ENCODE results near the gene RPIA.

Gene RPIA

DNA sequence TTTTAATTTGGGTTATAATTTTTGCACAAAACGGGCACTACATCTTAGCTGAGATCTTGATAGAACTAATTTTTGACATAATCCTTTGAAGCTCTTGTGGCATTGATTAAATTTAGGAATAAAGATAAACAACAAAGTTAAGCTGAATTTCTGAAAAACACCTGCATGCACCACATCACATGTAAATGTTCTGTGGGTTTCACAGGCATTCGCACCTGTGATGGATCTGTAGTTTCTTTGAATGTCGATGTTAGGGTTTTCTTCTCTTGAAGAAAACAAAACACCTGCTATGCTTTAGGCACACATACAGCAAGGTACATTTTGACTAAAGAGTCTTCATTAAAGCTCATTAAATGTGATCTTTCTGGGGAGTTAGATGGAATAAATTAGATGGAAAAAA is 60.3 kb downstream of the RPIA start:
- H4K20me1 ChIP-seq (ENCODE audit: insufficient read depth, low read length), result no peaks in the 10 kb centered on the region
- TF ChIP-seq EZH2phosphoT487 (IDR thresholded peaks at IDR 0.05; ENCODE audit: low read length) (no peak), EZH2 (optimal IDR thresholded peaks at IDR 0.05; ENCODE audit: low read depth, low read length) (no peak)
- TF ChIP-seq, protein P1, sequence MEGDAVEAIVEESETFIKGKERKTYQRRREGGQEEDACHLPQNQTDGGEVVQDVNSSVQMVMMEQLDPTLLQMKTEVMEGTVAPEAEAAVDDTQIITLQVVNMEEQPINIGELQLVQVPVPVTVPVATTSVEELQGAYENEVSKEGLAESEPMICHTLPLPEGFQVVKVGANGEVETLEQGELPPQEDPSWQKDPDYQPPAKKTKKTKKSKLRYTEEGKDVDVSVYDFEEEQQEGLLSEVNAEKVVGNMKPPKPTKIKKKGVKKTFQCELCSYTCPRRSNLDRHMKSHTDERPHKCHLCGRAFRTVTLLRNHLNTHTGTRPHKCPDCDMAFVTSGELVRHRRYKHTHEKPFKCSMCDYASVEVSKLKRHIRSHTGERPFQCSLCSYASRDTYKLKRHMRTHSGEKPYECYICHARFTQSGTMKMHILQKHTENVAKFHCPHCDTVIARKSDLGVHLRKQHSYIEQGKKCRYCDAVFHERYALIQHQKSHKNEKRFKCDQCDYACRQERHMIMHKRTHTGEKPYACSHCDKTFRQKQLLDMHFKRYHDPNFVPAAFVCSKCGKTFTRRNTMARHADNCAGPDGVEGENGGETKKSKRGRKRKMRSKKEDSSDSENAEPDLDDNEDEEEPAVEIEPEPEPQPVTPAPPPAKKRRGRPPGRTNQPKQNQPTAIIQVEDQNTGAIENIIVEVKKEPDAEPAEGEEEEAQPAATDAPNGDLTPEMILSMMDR (IDR thresholded peaks at IDR 0.05; ENCODE audit: low read length), result no peak
- no peaks in the 10 kb centered on the region for H3K27me3 ChIP-seq (replicated peaks; ENCODE audit: insufficient read depth, low read length)
- peaks cover 15% of the 10 kb centered on the region; the same call in 1 of the 2 replicates for H3K79me2 ChIP-seq (ENCODE audit: low read length)
- peak overlapping the region; percentile 94 for H3K9ac ChIP-seq (ENCODE audit: low read length)
- H3K36me3 ChIP-seq (replicated peaks; ENCODE audit: insufficient read depth, low read length), result no peaks in the 10 kb centered on the region
- H3K4me2 ChIP-seq (ENCODE audit: low read depth, low read length), result peak overlapping the region; percentile 48
- H3K9me3 ChIP-seq (replicated peaks; ENCODE audit: insufficient read depth, low read length), result no peaks in the 10 kb centered on the region
- H3K9me2 ChIP-seq (replicated peaks; ENCODE audit: insufficient read depth, low read length), result no peaks in the 10 kb centered on the region
- H2AFZ ChIP-seq (ENCODE audit: low read length), result no peak overlapping the region
- H3F3A ChIP-seq (ENCODE audit: insufficient read depth, low read length), result peaks cover 56% of the 10 kb centered on the region
- DNase-seq, result peak; percentile 89
- H3K4me3 ChIP-seq (ENCODE audit: low read length), result no peak overlapping the region; the same call in 1 of the 2 replicates
- peak overlapping the region; percentile 98 for H3K27ac ChIP-seq (ENCODE audit: low read length)
- peaks cover 84% of the 10 kb centered on the region for H3K4me1 ChIP-seq (ENCODE audit: low read length)

DNA sequence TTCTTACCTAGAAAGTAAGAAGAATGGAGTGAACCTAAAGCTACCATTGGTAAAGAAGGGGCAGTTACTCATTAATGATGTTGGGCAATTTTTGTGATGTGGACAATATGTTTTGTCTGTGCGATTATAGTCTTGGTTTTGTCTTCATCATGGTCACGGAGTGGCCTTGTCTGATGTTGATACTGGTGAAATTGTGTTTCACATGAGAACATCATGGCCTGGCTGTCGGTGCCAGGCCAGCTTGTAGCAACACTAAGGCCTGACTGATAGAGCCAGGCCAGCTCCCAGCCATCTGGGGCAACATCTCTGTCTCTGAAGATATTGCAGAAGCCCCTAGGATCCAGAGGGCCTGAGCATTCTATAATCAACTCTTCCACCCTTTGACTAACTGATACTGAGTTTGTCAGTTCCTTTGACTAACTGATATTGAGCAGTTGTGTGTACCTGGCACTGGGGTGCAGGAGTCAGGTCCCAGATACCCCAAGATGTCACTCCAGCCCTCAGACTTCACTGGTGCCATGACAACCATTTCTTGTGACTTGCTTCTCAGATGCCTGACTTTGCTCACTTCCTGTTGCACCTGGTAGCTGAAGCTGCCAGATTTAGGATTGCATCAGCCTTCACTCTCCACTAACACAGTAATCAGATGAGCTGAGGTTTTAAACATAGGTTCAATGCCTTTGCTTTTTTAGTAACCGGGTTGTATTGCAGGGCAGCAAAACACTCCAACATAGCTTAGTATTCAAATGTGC is 62.5 kb downstream of the RPIA start:
- Histone ChIP-seq H3K4me3 (ENCODE audit: low read length) (peak overlapping the region; percentile 7; the same call in 1 of the 2 replicates), H3K27me3 (replicated peaks; ENCODE audit: insufficient read depth, low read length) (no peaks in the 10 kb centered on the region), H3K79me2 (ENCODE audit: low read length) (peaks cover 8% of the 10 kb centered on the region; the same call in 1 of the 2 replicates), H3K9ac (ENCODE audit: low read length) (peak overlapping the region; percentile 94), H4K20me1 (ENCODE audit: insufficient read depth, low read length) (no peaks in the 10 kb centered on the region), H3K9me3 (replicated peaks; ENCODE audit: insufficient read depth, low read length) (no peaks in the 10 kb centered on the region), H3K36me3 (replicated peaks; ENCODE audit: insufficient read depth, low read length) (no peaks in the 10 kb centered on the region), H2AFZ (ENCODE audit: low read length) (no peak overlapping the region), H3K27ac (ENCODE audit: low read length) (peak overlapping the region; percentile 98), H3K4me2 (ENCODE audit: low read depth, low read length) (peak overlapping the region; percentile 53), H3F3A (ENCODE audit: insufficient read depth, low read length) (peaks cover 56% of the 10 kb centered on the region), H3K9me2 (replicated peaks; ENCODE audit: insufficient read depth, low read length) (no peaks in the 10 kb centered on the region), H3K4me1 (ENCODE audit: low read length) (peaks cover 70% of the 10 kb centered on the region)
- peak; percentile 95 for DNase-seq
- TF ChIP-seq, protein P1 (IDR thresholded peaks at IDR 0.05; ENCODE audit: low read length), result no peak
- TF ChIP-seq EZH2 (optimal IDR thresholded peaks at IDR 0.05; ENCODE audit: low read depth, low read length) (no peak), EZH2phosphoT487 (IDR thresholded peaks at IDR 0.05; ENCODE audit: low read length) (no peak)

DNA sequence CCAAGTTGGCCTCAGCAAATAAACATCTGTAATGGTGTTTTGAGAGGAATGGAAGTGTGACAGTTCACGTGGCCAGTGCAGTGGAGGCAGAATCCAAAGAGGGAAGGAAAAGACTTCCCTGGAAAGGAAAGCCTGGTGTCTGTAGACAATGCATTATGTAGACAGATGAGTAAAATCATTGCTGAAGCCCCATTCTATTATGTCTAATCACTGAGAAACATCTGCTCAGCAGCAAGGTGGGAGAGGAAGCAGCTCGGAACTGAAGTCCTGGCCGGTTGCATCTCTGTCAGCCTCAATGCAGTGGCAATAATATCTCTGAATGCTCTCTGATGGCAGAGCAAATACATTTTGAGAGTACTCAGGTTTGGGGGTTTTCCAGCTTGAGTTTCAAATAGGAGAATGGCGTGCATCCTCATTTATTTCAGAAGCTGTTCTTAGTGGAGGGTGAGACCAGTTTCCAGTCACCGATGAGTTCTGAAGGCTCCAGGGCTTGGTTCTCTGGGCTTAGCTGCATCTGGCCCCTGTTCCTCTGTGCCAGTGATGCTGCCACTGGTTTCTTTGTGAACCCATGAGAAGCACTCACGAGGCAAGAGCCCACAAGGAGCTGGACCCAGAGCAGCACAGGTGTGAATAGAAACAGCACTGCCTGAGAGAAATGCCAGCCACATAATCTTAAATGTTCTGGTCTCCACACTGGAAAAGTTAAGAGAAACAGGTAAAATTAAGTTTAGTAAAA is 63.3 kb downstream of the RPIA start:
- DNase-seq, result peak; percentile 68
- Histone ChIP-seq H3K4me1 (ENCODE audit: low read length) (peaks cover 63% of the 10 kb centered on the region), H2AFZ (ENCODE audit: low read length) (no peak overlapping the region), H3K27ac (ENCODE audit: low read length) (peak overlapping the region; percentile 98), H3K27me3 (replicated peaks; ENCODE audit: insufficient read depth, low read length) (no peaks in the 10 kb centered on the region), H4K20me1 (ENCODE audit: insufficient read depth, low read length) (no peaks in the 10 kb centered on the region), H3F3A (ENCODE audit: insufficient read depth, low read length) (peaks cover 56% of the 10 kb centered on the region), H3K9ac (ENCODE audit: low read length) (peak overlapping the region; percentile 94), H3K9me3 (replicated peaks; ENCODE audit: insufficient read depth, low read length) (no peaks in the 10 kb centered on the region), H3K4me3 (ENCODE audit: low read length) (peak overlapping the region; percentile 7; the same call in 1 of the 2 replicates), H3K79me2 (ENCODE audit: low read length) (peaks cover 2% of the 10 kb centered on the region; the same call in 1 of the 2 replicates), H3K4me2 (ENCODE audit: low read depth, low read length) (peak overlapping the region; percentile 53), H3K9me2 (replicated peaks; ENCODE audit: insufficient read depth, low read length) (no peaks in the 10 kb centered on the region), H3K36me3 (replicated peaks; ENCODE audit: insufficient read depth, low read length) (no peaks in the 10 kb centered on the region)
- TF ChIP-seq, protein P1 (IDR thresholded peaks at IDR 0.05; ENCODE audit: low read length), result no peak
- TF ChIP-seq EZH2 (optimal IDR thresholded peaks at IDR 0.05; ENCODE audit: low read depth, low read length) (no peak), EZH2phosphoT487 (IDR thresholded peaks at IDR 0.05; ENCODE audit: low read length) (no peak)

Data from MM.1S (cell line).